ENCODE data around the gene CDC27.
"Not testable (repeated sequence)": the region's sequence is repeated elsewhere in the genome, so short reads cannot be mapped to it uniquely, and the experiment has no call there.

GRCh38 chr17:47105246-47105645, 83.8 kb downstream of the CDC27 start:
- not testable (repeated sequence) for TF ChIP-seq CTCF, POLR2AphosphoS5, POLR2A (IDR thresholded peaks at IDR 0.05)

Data from breast epithelium (tissue), 3 donors.